Tracheal epithelial cell (primary cell): Measurements from ENCODE around the gene PCLAF. TPM values are rescaled to one million over a fixed set of nuclear protein-coding genes. Genes with fewer than 3 reads are reported as not detected.

ENCODE experiments used
- total RNA-seq: library from RNA; depleted of rRNA; stranded (reverse); fragments of >200 nt; gene quantifications from 2 replicates; pipeline ENCODE4 v1.2.1, GENCODE V29; 2014

The PCLAF gene
- 3.1 and 11.7 TPM in 2 replicates for total RNA-seq

DNA sequence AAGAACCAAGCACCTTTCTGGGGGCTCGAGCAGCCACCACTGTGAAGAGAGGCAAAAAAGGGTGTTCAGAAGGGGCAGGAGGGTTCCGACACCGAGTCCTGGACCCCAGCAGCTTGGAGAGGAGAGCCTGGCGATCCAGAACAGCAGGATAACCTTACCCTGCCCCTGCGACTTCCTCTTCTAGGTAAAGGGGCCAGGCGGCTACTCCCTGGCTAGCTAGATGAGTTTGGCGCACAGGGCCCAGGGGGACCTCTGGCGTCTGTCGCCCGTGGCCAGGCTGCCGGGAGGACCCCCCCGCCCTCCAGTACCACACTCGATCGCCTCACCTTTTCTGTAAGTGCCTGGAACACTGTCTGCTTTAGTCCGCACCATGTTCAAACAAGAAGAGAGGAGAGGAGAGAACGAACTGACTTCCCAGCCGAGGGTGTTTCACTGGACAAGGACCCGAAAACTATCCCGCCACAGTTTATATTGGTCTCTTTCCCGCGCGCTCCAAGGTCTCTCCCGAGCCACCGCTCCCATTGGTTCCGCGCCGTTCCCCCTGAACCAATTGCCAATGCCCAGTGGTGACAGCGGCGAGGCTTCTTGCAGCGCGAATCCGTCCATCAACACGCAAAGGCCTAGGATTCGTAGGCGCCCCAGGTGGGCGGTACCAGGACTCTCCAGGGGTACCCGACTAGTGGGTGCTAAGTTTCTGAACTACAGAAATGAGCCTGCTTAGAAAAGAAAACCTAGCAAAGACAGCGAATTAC is at the start of gene PCLAF:
TSS of gene PCLAF (minus strand) at position 442 of the 752 bp plus-strand sequence. CDS start at position 372, 70 bp downstream.

DNA sequence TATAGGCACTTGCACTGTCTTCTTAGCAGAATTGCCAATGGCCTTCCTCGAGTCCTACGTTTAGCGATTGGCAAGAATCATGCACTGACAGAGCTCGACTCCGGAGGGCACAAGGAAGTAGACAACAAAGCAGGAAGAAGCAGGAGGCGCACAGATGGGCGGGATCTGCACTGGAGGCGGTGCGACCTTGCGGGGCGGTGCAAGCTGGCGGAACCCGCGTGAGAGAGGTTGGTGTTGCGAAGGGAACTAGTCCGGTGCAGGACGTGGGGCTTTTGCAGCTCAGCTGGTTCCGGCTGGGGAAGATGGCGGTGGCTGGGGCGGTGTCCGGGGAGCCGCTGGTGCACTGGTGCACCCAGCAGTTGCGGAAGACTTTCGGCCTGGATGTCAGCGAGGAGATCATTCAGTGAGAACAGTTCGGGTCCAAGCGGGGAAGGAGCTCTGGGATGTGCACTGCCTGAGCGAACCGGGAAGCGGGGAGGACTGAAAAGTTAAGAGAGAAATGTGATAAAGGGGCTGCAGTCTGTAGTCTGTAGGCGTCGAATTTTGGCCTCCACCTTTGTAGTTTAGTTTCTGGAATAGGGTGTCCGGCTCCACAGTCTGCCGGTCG is 6.4 kb upstream of the PCLAF start, which contains the start of gene TRIP4:
TSS of gene TRIP4 (plus strand) at position 275 of the 607 bp plus-strand sequence. CDS start at position 303, 28 bp downstream.

DNA sequence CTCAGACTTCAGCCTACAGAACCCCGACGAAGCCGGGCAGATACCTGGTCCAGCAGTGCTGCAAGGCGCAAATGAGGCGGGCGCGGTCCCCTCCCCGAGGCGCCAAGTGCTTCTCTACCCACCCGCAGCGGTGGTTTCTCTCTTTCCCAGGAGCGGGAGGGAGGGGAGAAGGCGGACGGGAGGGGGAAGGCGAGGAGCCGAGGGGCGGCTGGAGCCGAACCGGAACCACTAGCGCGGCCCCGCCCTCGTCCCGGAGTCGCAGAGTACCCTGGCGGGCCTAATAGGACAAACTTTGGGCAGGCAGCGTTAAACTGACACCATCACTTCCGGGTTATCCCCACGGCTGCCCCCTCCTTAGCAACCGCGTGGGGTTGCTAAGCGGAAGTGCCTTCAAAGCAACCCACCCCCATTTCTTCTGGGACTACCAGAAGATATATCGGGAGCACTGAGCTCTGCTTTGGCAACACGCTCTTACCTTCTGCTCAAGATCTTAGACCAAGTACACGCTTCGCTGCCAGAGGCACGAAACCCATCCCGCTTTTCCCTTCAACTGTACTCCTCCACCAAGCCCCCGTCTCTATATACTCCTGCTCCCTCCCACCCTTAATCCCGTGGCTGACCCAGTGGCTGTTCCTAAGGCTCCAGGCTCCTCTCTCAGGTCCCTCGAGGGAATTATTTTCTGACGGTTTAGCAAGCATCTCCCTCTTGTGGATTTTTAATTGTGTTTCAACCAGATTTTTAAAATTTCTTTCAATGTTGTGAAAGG is 25.1 kb downstream of the PCLAF start, which contains the start of gene CSNK1G1:
TSS of gene CSNK1G1 (minus strand) at position 230 of the 766 bp plus-strand sequence. CDS start 55,674 bp downstream, outside the sequence.

Other genes starting within 250 kb of the PCLAF start
- gene SNX22, start 229.7 kb downstream of the PCLAF start, total RNA-seq, result under 0.01 and 0.21 TPM in 2 replicates
- 457 and 754 TPM in 2 replicates for gene PPIB, start 218.4 kb downstream of the PCLAF start, total RNA-seq
- 23.2 and 36.1 TPM in 2 replicates for gene CSNK1G1, start 25.3 kb downstream of the PCLAF start, total RNA-seq
- gene TRIP4, start 6.4 kb upstream of the PCLAF start, total RNA-seq, result 7.5 and 9.2 TPM in 2 replicates
- 8.3 and 10.6 TPM in 2 replicates for gene ZNF609, start 79.1 kb upstream of the PCLAF start, total RNA-seq